ENCODE measurements around the gene CCDC81.
"Not testable (repeated sequence)": the region's sequence is repeated elsewhere in the genome, so short reads cannot be mapped to it uniquely, and the experiment has no call there.

CCDC81 gene

GRCh38 chr11:86374586-86374985 lies at the start of gene CCDC81:
TSS of gene CCDC81 (plus strand) at chr11:86374887. CDS start at chr11:86375164, 277 bp downstream.
- TF ChIP-seq, protein P1, sequence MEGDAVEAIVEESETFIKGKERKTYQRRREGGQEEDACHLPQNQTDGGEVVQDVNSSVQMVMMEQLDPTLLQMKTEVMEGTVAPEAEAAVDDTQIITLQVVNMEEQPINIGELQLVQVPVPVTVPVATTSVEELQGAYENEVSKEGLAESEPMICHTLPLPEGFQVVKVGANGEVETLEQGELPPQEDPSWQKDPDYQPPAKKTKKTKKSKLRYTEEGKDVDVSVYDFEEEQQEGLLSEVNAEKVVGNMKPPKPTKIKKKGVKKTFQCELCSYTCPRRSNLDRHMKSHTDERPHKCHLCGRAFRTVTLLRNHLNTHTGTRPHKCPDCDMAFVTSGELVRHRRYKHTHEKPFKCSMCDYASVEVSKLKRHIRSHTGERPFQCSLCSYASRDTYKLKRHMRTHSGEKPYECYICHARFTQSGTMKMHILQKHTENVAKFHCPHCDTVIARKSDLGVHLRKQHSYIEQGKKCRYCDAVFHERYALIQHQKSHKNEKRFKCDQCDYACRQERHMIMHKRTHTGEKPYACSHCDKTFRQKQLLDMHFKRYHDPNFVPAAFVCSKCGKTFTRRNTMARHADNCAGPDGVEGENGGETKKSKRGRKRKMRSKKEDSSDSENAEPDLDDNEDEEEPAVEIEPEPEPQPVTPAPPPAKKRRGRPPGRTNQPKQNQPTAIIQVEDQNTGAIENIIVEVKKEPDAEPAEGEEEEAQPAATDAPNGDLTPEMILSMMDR (IDR thresholded peaks at IDR 0.05; ENCODE audit: insufficient read depth, missing control alignments), result no peak
- DNase-seq (ENCODE audit: insufficient read length, low spot score) (no peak), FAIRE-seq (no peak)

DNA sequence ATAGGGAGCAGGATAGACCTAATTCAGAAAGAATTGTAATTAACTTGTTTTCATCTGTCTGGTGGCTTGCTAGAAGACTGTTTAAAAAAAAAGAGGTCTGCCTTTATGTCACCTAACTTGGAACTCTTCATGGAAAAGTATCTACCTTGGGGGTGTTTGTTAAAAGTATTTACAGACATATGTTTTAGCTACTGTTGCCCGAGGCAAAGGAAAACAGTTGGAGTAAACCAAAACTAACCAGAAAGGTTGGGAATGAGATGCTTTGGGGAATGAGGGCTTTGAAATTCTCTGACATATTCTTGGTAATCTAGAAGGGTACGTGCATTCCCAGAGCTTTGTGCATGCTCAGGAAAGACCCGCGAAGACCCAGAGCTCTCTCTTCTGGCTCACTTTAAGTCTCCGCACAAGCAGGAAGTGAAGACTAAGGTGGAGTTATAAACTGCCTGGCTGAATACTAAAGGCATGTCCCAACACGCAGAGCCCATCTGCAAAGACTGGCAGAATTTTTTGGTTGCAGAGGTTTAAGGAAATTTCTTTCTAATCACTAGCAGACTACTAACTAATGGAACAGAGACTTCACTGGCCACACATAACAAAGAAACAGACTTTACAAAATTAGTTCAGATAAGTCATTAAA lies 39.4 kb upstream of the CCDC81 start:
- TF ChIP-seq, protein P1 (IDR thresholded peaks at IDR 0.05; ENCODE audit: insufficient read depth, missing control alignments), result no peak
- FAIRE-seq, result no peak
- DNase-seq (ENCODE audit: insufficient read length, low spot score), result no peak

GRCh38 chr11:86337227-86337626 lies 37.5 kb upstream of the CCDC81 start:
- DNase-seq (ENCODE audit: insufficient read length, low spot score) (no peak), FAIRE-seq (no peak)
- TF ChIP-seq, protein P1 (IDR thresholded peaks at IDR 0.05; ENCODE audit: insufficient read depth, missing control alignments), result no peak

GRCh38 chr11:86341382-86341781 lies 33.3 kb upstream of the CCDC81 start:
- FAIRE-seq (no peak), DNase-seq (ENCODE audit: insufficient read length, low spot score) (no peak)
- TF ChIP-seq, protein P1 (IDR thresholded peaks at IDR 0.05; ENCODE audit: insufficient read depth, missing control alignments), result no peak

DNA sequence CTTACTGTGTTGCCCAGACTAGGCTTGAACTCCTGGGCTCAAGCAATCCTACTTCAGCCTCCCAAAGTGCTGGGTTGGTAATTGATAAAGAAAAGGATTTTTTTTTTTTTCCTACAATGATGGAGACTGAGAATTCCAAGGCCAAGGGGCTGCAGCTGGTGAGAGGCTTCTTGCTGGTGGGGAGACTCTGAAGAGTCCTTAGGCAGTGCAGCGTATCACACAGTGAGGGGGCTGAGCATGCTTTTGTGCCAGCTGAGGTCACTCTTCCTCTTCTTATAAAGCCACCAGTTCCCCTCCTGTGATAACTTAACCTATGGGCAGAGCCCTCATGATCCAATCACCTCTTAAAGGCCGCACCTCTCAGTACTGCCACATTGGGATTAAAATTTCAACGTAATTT lies 28.2 kb upstream of the CCDC81 start:
- DNase-seq (ENCODE audit: insufficient read length, low spot score), result no peak
- no peak for FAIRE-seq
- TF ChIP-seq, protein P1 (IDR thresholded peaks at IDR 0.05; ENCODE audit: insufficient read depth, missing control alignments), result no peak

- TF ChIP-seq, protein P1 (IDR thresholded peaks at IDR 0.05; ENCODE audit: insufficient read depth, missing control alignments), result no peak
- FAIRE-seq (no peak), DNase-seq (ENCODE audit: insufficient read length, low spot score) (no peak)
Observed at GRCh38 chr11:86355256-86355655, 19.4 kb upstream of the CCDC81 start.

- FAIRE-seq; DNase-seq (ENCODE audit: insufficient read length, low spot score): not testable (repeated sequence)
Observed at GRCh38 chr11:86357412-86357811, 17.3 kb upstream of the CCDC81 start.

GRCh38 chr11:86358720-86359119 lies 16.0 kb upstream of the CCDC81 start:
- DNase-seq (ENCODE audit: insufficient read length, low spot score) (no peak), FAIRE-seq (no peak)
- TF ChIP-seq, protein P1 (IDR thresholded peaks at IDR 0.05; ENCODE audit: insufficient read depth, missing control alignments), result no peak

Data from D721Med (cell line).